NCI-H2029 treated with DMSO at 0.1 percent for 48 hours (cell line): ENCODE data around the gene TGFB1I1.

ENCODE experiments used
- DNase-seq: peaks from one replicate; lab custom pipeline; 2025; lab: John Stamatoyannopoulos, UW

Gene TGFB1I1

GRCh38 chr16:31452631-31453106, 19.3 kb upstream of the TGFB1I1 start:
- no peak for DNase-seq

- DNase-seq = no peak
Observed at GRCh38 chr16:31453255-31454204, 18.4 kb upstream of the TGFB1I1 start.

GRCh38 chr16:31455601-31456314, 16.2 kb upstream of the TGFB1I1 start:
- no peak for DNase-seq

- DNase-seq = no peak
Observed at GRCh38 chr16:31456988-31457360, 15.0 kb upstream of the TGFB1I1 start.

- no peak for DNase-seq
Observed at GRCh38 chr16:31458073-31458843, 13.7 kb upstream of the TGFB1I1 start.

GRCh38 chr16:31458844-31459686, 12.9 kb upstream of the TGFB1I1 start, which contains the start of gene ARMC5:
Gene ARMC5 (plus strand): TSS chr16:31459501. CDS start chr16:31459525, 24 bp downstream.
- peak; percentile 75 for DNase-seq

GRCh38 chr16:31459687-31460581, 12.0 kb upstream of the TGFB1I1 start:
- peak; percentile 89 for DNase-seq

- DNase-seq = no peak
Observed at GRCh38 chr16:31460582-31461002, 11.4 kb upstream of the TGFB1I1 start.

- DNase-seq = no peak
Observed at GRCh38 chr16:31461201-31461920, 10.6 kb upstream of the TGFB1I1 start.

- DNase-seq = no peak
Observed at GRCh38 chr16:31461921-31462804, 9.8 kb upstream of the TGFB1I1 start.

GRCh38 chr16:31464348-31464769, 7.6 kb upstream of the TGFB1I1 start:
- DNase-seq = no peak

- DNase-seq = no peak
Observed at GRCh38 chr16:31464781-31465260, 7.1 kb upstream of the TGFB1I1 start.

GRCh38 chr16:31465788-31466370, 6.1 kb upstream of the TGFB1I1 start:
- DNase-seq = no peak

GRCh38 chr16:31466381-31466841, 5.5 kb upstream of the TGFB1I1 start:
- no peak for DNase-seq

GRCh38 chr16:31467151-31467773, 4.7 kb upstream of the TGFB1I1 start:
- DNase-seq = no peak

- DNase-seq = no peak
Observed at GRCh38 chr16:31467858-31468257, 4.1 kb upstream of the TGFB1I1 start.

- DNase-seq = no peak
Observed at GRCh38 chr16:31470615-31471014, 1.3 kb upstream of the TGFB1I1 start.
